Left lung (tissue), 10 donors: Measurements from ENCODE around the gene ZNF213. TPM values are rescaled to one million over a fixed set of nuclear protein-coding genes. Genes with fewer than 3 reads are reported as not detected.

Experiments
- ATAC-seq: fragments of 200-7000 bp; cut with Tn5 transposase; one replicate; pipeline ENCODE4 v1.9.1; 2020; ENCODE audit warnings: moderate library complexity
- DNase-seq, 4 donors: peaks; one replicate each; pipeline ENCODE4 v3.0.0-alpha.2; 2013 to 2020
- H3K27ac ChIP-seq, 2 donors: fragments of 200-600 bp; sonication (generic) in 1 of 2; one replicate each; pipeline versions ENCODE4 v1.5.0 to v1.8.0; 2020 to 2021
- H3K27me3 ChIP-seq, 2 donors: fragments of 200-600 bp; sonication (generic) in 1 of 2; one replicate each; pipeline versions ENCODE4 v1.5.0 to v1.8.0; 2020 to 2021
- H3K36me3 ChIP-seq, 2 donors: fragments of 200-600 bp; sonication (generic) in 1 of 2; one replicate each; pipeline versions ENCODE4 v1.5.0 to v1.8.0; 2020 to 2021
- H3K4me1 ChIP-seq, 2 donors: fragments of 200-600 bp; one replicate each; pipeline ENCODE4 v1.8.0; 2021
- H3K4me3 ChIP-seq, 2 donors: fragments of 200-600 bp; sonication (generic) in 1 of 2; one replicate each; pipeline versions ENCODE4 v1.5.0 to v1.8.0; 2020 to 2021; ENCODE audit warnings: mild to moderate bottlenecking in 1 of 2
- H3K9me3 ChIP-seq, 2 donors: fragments of 200-600 bp; sonication (generic) in 1 of 2; one replicate each; pipeline versions ENCODE4 v1.5.0 to v1.8.0; 2020 to 2021
- CTCF ChIP-seq, 2 donors: fragments of 200-600 bp; sonication (generic) in 1 of 2; IDR thresholded peaks; one replicate each; pipeline versions ENCODE4 v1.5.0 to v1.8.0; 2021; ENCODE audit warnings: antibody characterized with exemption in 2 of 2
- intact Hi-C, 2 donors: fragments of 100-400 bp; cut with DNase I; formaldehyde crosslinking; loops; one replicate each; pipeline versions ENCODE4 v1.11.2 to v1.14.2; 2022
- polyA plus RNA-seq, 6 donors: library from polyadenylated mRNA; unstranded; fragments of 120-200 nt; gene quantifications; one replicate each; pipeline ENCODE4 v1.2.1, GENCODE V29; 2013; ENCODE audit not compliant: insufficient read length in 6 of 6
- total RNA-seq, 2 donors: library from RNA; stranded (reverse); fragmentation: NEBNext Ultra II Directional; extraction: Animal tissue kit (Norgen Biotek cat#: 25700); gene quantifications; one replicate each; pipeline ENCODE4 v1.2.1, GENCODE V29; 2021
- donor health status: DM: no; HTN: yes; CAD: no.
- donor health status: DM: no; HTN: no; CAD: no.

The ZNF213 gene
- total and polyA plus RNA-seq, 8 donors, result 8.4 to 17.8 (median 13.0) TPM

- Histone ChIP-seq H3K36me3 (peaks cover 0 to 26% of the 10 kb centered on the region in 2 donors), H3K4me3 (peak overlapping the region; percentile 66 to 68), H3K27me3 (peaks cover 0 to 5% of the 10 kb centered on the region in 2 donors), H3K4me1 (peaks cover 12 to 25% of the 10 kb centered on the region in 2 donors), H3K27ac (peak overlapping the region; percentile 56 to 73), H3K9me3 (no peaks in the 10 kb centered on the region)
- ATAC-seq, result peak; percentile 9
- DNase-seq, result peak in 3 of 4 donors; percentile 41 to 79 (median 69)
- no peak for TF ChIP-seq CTCF (IDR thresholded peaks at IDR 0.05)
- intact Hi-C loops, result no loop called here
These were observed 21.8 kb upstream of the ZNF213 start for GRCh38 chr16:3112881-3113574.

GRCh38 chr16:3113765-3114479, 20.9 kb upstream of the ZNF213 start:
- intact Hi-C loops, result no loop called here
- H3K4me1 ChIP-seq, result peaks cover 12 to 25% of the 10 kb centered on the region in 2 donors

GRCh38 chr16:3115003-3115402, 19.8 kb upstream of the ZNF213 start:
- intact Hi-C loops, result no loop called here
- ATAC-seq, result no peak

More at GRCh38 chr16:3113765-3114479, 20.9 kb upstream of the ZNF213 start:
- ATAC-seq, result no peak
- Histone ChIP-seq H3K27me3 (peaks cover 0 to 5% of the 10 kb centered on the region in 2 donors), H3K9me3 (no peaks in the 10 kb centered on the region), H3K36me3 (peaks cover 0 to 35% of the 10 kb centered on the region in 2 donors), H3K4me3 (peak overlapping the region; percentile 66 to 68), H3K27ac (no peak overlapping the region)
- no peak for TF ChIP-seq CTCF (IDR thresholded peaks at IDR 0.05)
- DNase-seq, result peak in 1 of 4 donors; percentile 24

GRCh38 chr16:3115561-3115960, 19.3 kb upstream of the ZNF213 start:
- no peaks in the 10 kb centered on the region for H3K9me3 ChIP-seq
- no peak for ATAC-seq
- H3K4me3 ChIP-seq, result no peak overlapping the region
- peaks cover 12 to 25% of the 10 kb centered on the region in 2 donors for H3K4me1 ChIP-seq
- H3K27me3 ChIP-seq, result peaks cover 0 to 5% of the 10 kb centered on the region in 2 donors
- intact Hi-C loops, result no loop called here
- no peak overlapping the region for H3K27ac ChIP-seq
- H3K36me3 ChIP-seq, result peaks cover 0 to 50% of the 10 kb centered on the region in 2 donors
- no peak for DNase-seq
- no peak for TF ChIP-seq CTCF (IDR thresholded peaks at IDR 0.05)

More at GRCh38 chr16:3115003-3115402, 19.8 kb upstream of the ZNF213 start:
- Histone ChIP-seq H3K27ac (no peak overlapping the region), H3K27me3 (peaks cover 0 to 5% of the 10 kb centered on the region in 2 donors), H3K4me3 (no peak overlapping the region), H3K4me1 (peaks cover 12 to 25% of the 10 kb centered on the region in 2 donors), H3K9me3 (no peaks in the 10 kb centered on the region), H3K36me3 (peaks cover 0 to 46% of the 10 kb centered on the region in 2 donors)
- TF ChIP-seq CTCF (IDR thresholded peaks at IDR 0.05), result no peak
- DNase-seq, result peak in 1 of 4 donors; percentile 45

- DNase-seq (peak in 1 of 4 donors; percentile 55), ATAC-seq (no peak)
- intact Hi-C loops, result no loop called here
- H3K9me3 ChIP-seq, result no peaks in the 10 kb centered on the region
- H3K27ac ChIP-seq, result no peak overlapping the region
- H3K27me3 ChIP-seq, result no peaks in the 10 kb centered on the region
- TF ChIP-seq CTCF (IDR thresholded peaks at IDR 0.05), result no peak
- H3K4me3 ChIP-seq, result no peak overlapping the region
- peaks cover 0 to 55% of the 10 kb centered on the region in 2 donors for H3K36me3 ChIP-seq
- H3K4me1 ChIP-seq, result peaks cover 9 to 13% of the 10 kb centered on the region in 2 donors
These were observed 16.5 kb upstream of the ZNF213 start for GRCh38 chr16:3118204-3118790.
